ENCODE results near the gene GPR137. TPM values are rescaled to one million over a fixed set of nuclear protein-coding genes. Genes with fewer than 3 reads are reported as not detected.

The GPR137 gene
- total RNA-seq, 3 donors from 2014 or later: 43.1 to 46.2 (median 43.9) TPM

- DNase-seq (no peak), ATAC-seq (no peak)
- peaks cover 6% of the 10 kb centered on the region for H3K36me3 Mint-ChIP-seq (ENCODE audit: insufficient read depth)
Measured at GRCh38 chr11:64333556-64333955, 47.9 kb downstream of the GPR137 start.

GRCh38 chr11:64334764-64335735, 49.4 kb downstream of the GPR137 start:
- DNase-seq (no peak), ATAC-seq (peak; percentile 58 to 65)
- no peaks in the 10 kb centered on the region for H3K9me3 Mint-ChIP-seq
- H3K4me1 Mint-ChIP-seq (ENCODE audit: low read depth): peaks cover 27% of the 10 kb centered on the region
- peaks cover 6% of the 10 kb centered on the region for H3K36me3 Mint-ChIP-seq (ENCODE audit: insufficient read depth)
- no peak overlapping the region for H3K4me3 Mint-ChIP-seq
- H3K27me3 Mint-ChIP-seq (ENCODE audit: low read depth): no peaks in the 10 kb centered on the region

More at GRCh38 chr11:64333556-64333955, 47.9 kb downstream of the GPR137 start:
- H3K4me3 Mint-ChIP-seq: no peak overlapping the region
- no peaks in the 10 kb centered on the region for H3K27me3 Mint-ChIP-seq (ENCODE audit: low read depth)
- no peaks in the 10 kb centered on the region for H3K9me3 Mint-ChIP-seq
- H3K4me1 Mint-ChIP-seq (ENCODE audit: low read depth): peaks cover 15% of the 10 kb centered on the region

DNA sequence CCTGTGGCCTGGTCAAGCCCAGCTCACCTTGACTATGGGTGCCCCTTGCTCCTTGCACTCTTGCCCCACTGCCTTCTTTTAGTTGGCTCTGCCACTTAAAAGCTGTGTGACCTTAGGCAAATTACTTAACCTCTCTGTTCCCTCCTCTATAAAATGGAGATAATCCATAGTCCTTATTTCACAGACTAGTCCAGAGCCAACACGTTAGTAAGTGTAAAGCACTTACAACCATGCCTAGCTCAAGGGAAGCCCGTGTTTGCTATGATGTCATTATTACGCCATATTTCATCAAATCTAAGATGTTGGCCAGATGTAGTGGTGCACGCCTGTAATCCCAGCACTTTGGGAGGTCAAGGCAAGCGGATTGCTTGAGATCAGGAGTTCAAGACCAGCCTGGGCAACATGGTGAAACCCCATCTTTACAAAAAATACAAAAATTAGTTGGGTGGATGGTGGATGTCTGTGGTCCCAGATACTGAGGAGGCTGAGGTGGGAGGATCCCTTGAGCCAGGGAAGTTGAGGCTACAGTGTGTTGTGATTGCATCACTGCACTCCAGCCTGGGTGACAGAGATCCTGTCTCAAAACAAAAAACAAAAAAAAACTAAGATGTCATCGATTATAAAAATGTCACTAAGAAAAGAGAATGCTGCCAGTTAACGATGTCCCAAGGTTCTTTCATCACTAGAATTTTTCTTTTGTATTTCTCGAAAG, 52.0 kb downstream of the GPR137 start:
- H3K4me3 Mint-ChIP-seq: no peak overlapping the region
- H3K9me3 Mint-ChIP-seq: no peaks in the 10 kb centered on the region
- H3K36me3 Mint-ChIP-seq (ENCODE audit: insufficient read depth): peaks cover 9% of the 10 kb centered on the region
- no peaks in the 10 kb centered on the region for H3K27me3 Mint-ChIP-seq (ENCODE audit: low read depth)
- peaks cover 33% of the 10 kb centered on the region for H3K4me1 Mint-ChIP-seq (ENCODE audit: low read depth)
- DNase-seq (no peak), ATAC-seq (no peak)

DNA sequence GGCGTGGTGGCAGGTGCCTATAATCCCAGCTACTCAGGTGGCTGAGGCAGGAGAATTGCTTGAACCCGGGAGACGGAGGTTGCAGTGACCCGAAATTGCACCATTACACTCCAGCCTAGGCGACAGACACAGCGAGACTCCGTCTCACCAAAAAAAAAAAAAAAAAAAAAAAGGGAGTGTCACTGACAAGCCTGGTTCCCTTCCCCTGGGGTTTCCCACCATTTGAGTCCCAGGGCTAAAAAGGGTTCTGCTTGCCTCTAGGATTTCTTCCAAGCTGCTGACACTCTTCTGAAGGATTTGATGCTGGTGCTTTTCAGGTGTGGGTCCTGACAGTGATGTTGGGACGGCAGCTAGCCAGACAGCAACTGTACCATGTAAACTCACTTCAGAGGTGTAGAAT, 53.1 kb downstream of the GPR137 start:
- H3K9me3 Mint-ChIP-seq: no peaks in the 10 kb centered on the region
- H3K4me1 Mint-ChIP-seq (ENCODE audit: low read depth): peaks cover 33% of the 10 kb centered on the region
- no peak for ATAC-seq

More for the DNA sequence above, 53.1 kb downstream of the GPR137 start:
- H3K36me3 Mint-ChIP-seq (ENCODE audit: insufficient read depth): peaks cover 9% of the 10 kb centered on the region
- H3K27me3 Mint-ChIP-seq (ENCODE audit: low read depth): no peaks in the 10 kb centered on the region
- peak overlapping the region; percentile 88 for H3K4me3 Mint-ChIP-seq
- no peak for DNase-seq

Other genes starting within 250 kb of the GPR137 start
- not detected for gene FLRT1, start 249.9 kb upstream of the GPR137 start, total RNA-seq
- 10 to 100 TPM; 16.5 to 17.8 (median 17.1) TPM for gene MACROD1, start 119.7 kb upstream of the GPR137 start, total RNA-seq
- gene STIP1, start 99.7 kb upstream of the GPR137 start, total RNA-seq: 100 to 1,000 TPM; 439 to 477 (median 457) TPM
- 100 to 1,000 TPM; 368 to 444 (median 399) TPM for gene FERMT3, start 79.1 kb upstream of the GPR137 start, total RNA-seq
- 10 to 100 TPM; 24.3 to 31.0 (median 28.6) TPM for gene TRPT1, start 59.7 kb upstream of the GPR137 start, total RNA-seq
- gene NUDT22, start 59.6 kb upstream of the GPR137 start, total RNA-seq: 10 to 100 TPM; 82.4 to 88.3 (median 86.1) TPM
- 10 to 100 TPM; 15.0 to 16.6 (median 16.1) TPM for gene DNAJC4, start 55.3 kb upstream of the GPR137 start, total RNA-seq
- 10 to 100 TPM; 41.5 to 75.6 (median 53.2) TPM for gene VEGFB, start 51.3 kb upstream of the GPR137 start, total RNA-seq
- gene FKBP2, start 44.8 kb upstream of the GPR137 start, total RNA-seq: 10 to 100 TPM; 43.3 to 48.9 (median 44.4) TPM
- 100 to 1,000 TPM; 417 to 505 (median 438) TPM for gene PPP1R14B, start 38.9 kb upstream of the GPR137 start, total RNA-seq
- gene PLCB3, start 34.3 kb upstream of the GPR137 start, total RNA-seq: 1 to 10 TPM; 6.2 to 8.2 (median 6.4) TPM
- gene BAD, start 1.2 kb upstream of the GPR137 start, total RNA-seq: 10 to 100 TPM; 27.6 to 38.8 (median 36.6) TPM
- not detected for gene KCNK4, start 5.5 kb downstream of the GPR137 start, total RNA-seq
- not detected for gene CATSPERZ, start 14.5 kb downstream of the GPR137 start, total RNA-seq
- gene ESRRA, start 19.7 kb downstream of the GPR137 start, total RNA-seq: 10 to 100 TPM; 81.5 to 93.4 (median 89.3) TPM
- gene TRMT112, start 31.7 kb downstream of the GPR137 start, total RNA-seq: 100 to 1,000 TPM; 432 to 461 (median 438) TPM
- gene PRDX5, start 32.3 kb downstream of the GPR137 start, total RNA-seq: 10 to 100 TPM; 78.3 to 96.8 (median 81.0) TPM
- 10 to 100 TPM; 87.4 to 97.9 (median 96.2) TPM for gene CCDC88B, start 54.4 kb downstream of the GPR137 start, total RNA-seq
- 10 to 100 TPM; 43.3 to 49.9 (median 48.1) TPM for gene RPS6KA4, start 73.3 kb downstream of the GPR137 start, total RNA-seq

Measured in activated T-cell treated with anti-CD3 and anti-CD28 coated beads, Interleukin-2, amount 50 U/mL, for 4 hours (primary cell).